GM23338 (cell line): Measurements from ENCODE around the gene CCR4. TPM values are rescaled to one million over a fixed set of nuclear protein-coding genes. Genes with fewer than 3 reads are reported as not detected.
"Not testable (repeated sequence)": the region's sequence is repeated elsewhere in the genome, so short reads cannot be mapped to it uniquely, and the experiment has no call there.

Experiments used
- ATAC-seq: fragments of 200-7000 bp; cut with Tn5 transposase; 3 replicates; pipeline ENCODE4 v1.9.1; 2020
- DNase-seq: peaks from one replicate; pipeline ENCODE4 v3.0.0-alpha.2; 2015; ENCODE audit warnings: low spot score
- H2AFZ ChIP-seq: fragments of 200-600 bp; sonication (generic); 2 replicates; pipeline ENCODE4 v1.8.0; 2016; ENCODE audit warnings: antibody characterized with exemption, mild to moderate bottlenecking, moderate library complexity
- H3F3A ChIP-seq: fragments of 200-600 bp; sonication (generic); replicated peaks from 2 replicates; pipeline ENCODE4 v1.8.0; 2017; ENCODE audit warnings: antibody characterized with exemption, mixed run types, low read depth
- H3K27ac ChIP-seq: fragments of 200-600 bp; sonication (generic); 2 replicates; pipeline ENCODE4 v1.6.1; 2016; ENCODE audit warnings: low read depth
- H3K27me3 ChIP-seq: fragments of 200-600 bp; sonication (generic); 2 replicates; pipeline ENCODE4 v1.8.0; 2016; ENCODE audit warnings: mild to moderate bottlenecking, mixed run types, moderate library complexity; ENCODE audit not compliant: insufficient read depth
- H3K36me3 ChIP-seq: fragments of 200-600 bp; sonication (generic); 2 replicates; pipeline ENCODE4 v1.8.0; 2016; ENCODE audit warnings: mild to moderate bottlenecking; ENCODE audit not compliant: insufficient read depth
- H3K4me1 ChIP-seq: fragments of 200-600 bp; sonication (generic); 2 replicates; pipeline ENCODE4 v1.8.0; 2016; ENCODE audit warnings: mild to moderate bottlenecking, moderate library complexity; ENCODE audit not compliant: insufficient read depth
- H3K4me2 ChIP-seq: fragments of 200-600 bp; sonication (generic); 2 replicates; pipeline ENCODE4 v1.7.1; 2017; ENCODE audit warnings: mixed run types
- H3K4me3 ChIP-seq: fragments of 200-600 bp; sonication (generic); 2 replicates; pipeline ENCODE4 v1.6.1; 2016; ENCODE audit warnings: mixed run types
- H3K79me2 ChIP-seq: fragments of 200-600 bp; sonication (generic); replicated peaks from 2 replicates; pipeline ENCODE4 v1.8.0; 2017; ENCODE audit warnings: mild to moderate bottlenecking; ENCODE audit not compliant: insufficient read depth
- H3K9me2 ChIP-seq: fragments of 200-600 bp; sonication (generic); 2 replicates; pipeline ENCODE4 v1.8.0; 2017; ENCODE audit not compliant: insufficient read depth
- H4K20me1 ChIP-seq: fragments of 200-600 bp; sonication (generic); replicated peaks from 2 replicates; pipeline ENCODE4 v1.8.0; 2017; ENCODE audit warnings: mild to moderate bottlenecking; ENCODE audit not compliant: insufficient read depth
- H3K27ac Mint-ChIP-seq: 2 replicates; pipeline ENCODE4 v1.8.0; 2020; ENCODE audit warnings: inconsistent platforms, mild to moderate bottlenecking, moderate library complexity, mixed read lengths
- H3K27me3 Mint-ChIP-seq: 3 replicates; pipeline ENCODE4 v1.8.0; 2022; ENCODE audit warnings: low read depth, mild to moderate bottlenecking, moderate library complexity, mixed read lengths, inconsistent platforms; ENCODE audit not compliant: insufficient read depth, poor library complexity
- H3K36me3 Mint-ChIP-seq: 3 replicates; pipeline ENCODE4 v1.8.0; 2021; ENCODE audit warnings: low read depth, mild to moderate bottlenecking, inconsistent platforms, moderate library complexity, mixed read lengths
- H3K4me1 Mint-ChIP-seq: 3 replicates; pipeline ENCODE4 v1.8.0; 2020; ENCODE audit warnings: mild to moderate bottlenecking, inconsistent platforms, mixed read lengths
- H3K4me3 Mint-ChIP-seq: 3 replicates; pipeline ENCODE4 v1.8.0; 2021; ENCODE audit warnings: moderate library complexity, mild to moderate bottlenecking, inconsistent platforms, mixed read lengths
- H3K9me3 Mint-ChIP-seq: 3 replicates; pipeline ENCODE4 v1.8.0; 2020; ENCODE audit warnings: moderate library complexity, mild to moderate bottlenecking, inconsistent platforms, mixed read lengths
- CREB1 ChIP-seq: fragments of 250-450 bp; sonication (Bioruptor Pico); IDR thresholded peaks from 2 replicates; pipeline ENCODE4 v1.5.0; 2020; ENCODE audit warnings: low read depth, mild to moderate bottlenecking, moderate library complexity
- EZH2 ChIP-seq: fragments of 200-600 bp; sonication (generic); IDR thresholded peaks from one replicate; pipeline ENCODE4 v1.8.0; 2017; ENCODE audit warnings: antibody characterized with exemption, mild to moderate bottlenecking, low read depth; ENCODE audit not compliant: unreplicated experiment
- EZH2phosphoT487 ChIP-seq: fragments of 200-600 bp; sonication (generic); IDR thresholded peaks from one replicate; pipeline ENCODE4 v1.8.1; 2018; ENCODE audit warnings: antibody characterized with exemption; ENCODE audit not compliant: unreplicated experiment
- POLR2AphosphoS5 ChIP-seq: IDR thresholded peaks from 2 replicates; pipeline ENCODE4 v1.6.1; 2016; ENCODE audit warnings: antibody characterized with exemption, low read depth
- ZNF331 ChIP-seq: fragments of 250-450 bp; sonication (Bioruptor Pico); IDR thresholded peaks from 2 replicates; pipeline ENCODE4 v1.5.0; 2020; ENCODE audit warnings: low read depth, mild to moderate bottlenecking, moderate library complexity
- polyA plus RNA-seq: library from polyadenylated mRNA; unstranded; fragments of >200 nt; fragmentation: Nextera tagmentation; extraction: Ambion mirVana; gene quantifications from 2 replicates; pipeline ENCODE4 v1.2.1, GENCODE V29; 2016
- total RNA-seq: library from RNA; depleted of rRNA; stranded (reverse); fragments of >200 nt; shearing (Covaris generic); gene quantifications from 2 replicates; pipeline ENCODE4 v1.2.3, GENCODE V29; 2014
- TF ChIP-seq, protein P1 (sequence below), 2 experiments: fragments of 200-600 bp in 1 of 2; sonication (generic) in 1 of 2; conservative IDR thresholded peaks; 2 replicates each; pipeline versions ENCODE4 v1.5.1 to v1.6.1; 2016 to 2017; ENCODE audit warnings: antibody characterized with exemption in 2 of 2, low read depth in 2 of 2, mild to moderate bottlenecking in 2 of 2, moderate library complexity in 1 of 2
- TF ChIP-seq, protein P2 (sequence below): IDR thresholded peaks from 2 replicates; pipeline ENCODE4 v1.6.1; 2016; ENCODE audit warnings: antibody characterized with exemption

The CCR4 gene
- total and polyA plus RNA-seq, 2 experiments from 2014 or later: 0.10 to 0.35 TPM

DNA sequence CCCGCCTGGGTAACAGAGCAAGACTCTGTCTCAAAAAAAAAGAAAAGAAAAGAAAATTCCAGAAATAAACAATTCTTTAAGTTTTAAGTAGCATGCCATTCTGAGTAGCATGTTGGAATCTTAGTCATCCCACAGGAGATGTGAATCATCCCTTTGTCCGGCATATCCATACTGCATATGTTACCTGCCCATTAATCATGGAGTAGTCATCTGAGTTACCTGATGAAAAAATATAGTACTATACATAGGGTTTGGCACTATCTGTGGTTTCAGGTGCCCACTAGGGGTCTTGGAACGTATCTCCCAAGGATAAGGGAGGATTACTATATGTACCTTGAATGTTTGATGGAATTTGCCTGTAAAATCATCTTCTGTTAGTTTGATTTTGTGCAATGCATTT is 6.3 kb upstream of the CCR4 start:
- no peak overlapping the region for H2AFZ ChIP-seq
- no peaks in the 10 kb centered on the region for H3K4me1 ChIP-seq
- H3K27ac ChIP-seq: no peak overlapping the region
- TF ChIP-seq, protein P1, sequence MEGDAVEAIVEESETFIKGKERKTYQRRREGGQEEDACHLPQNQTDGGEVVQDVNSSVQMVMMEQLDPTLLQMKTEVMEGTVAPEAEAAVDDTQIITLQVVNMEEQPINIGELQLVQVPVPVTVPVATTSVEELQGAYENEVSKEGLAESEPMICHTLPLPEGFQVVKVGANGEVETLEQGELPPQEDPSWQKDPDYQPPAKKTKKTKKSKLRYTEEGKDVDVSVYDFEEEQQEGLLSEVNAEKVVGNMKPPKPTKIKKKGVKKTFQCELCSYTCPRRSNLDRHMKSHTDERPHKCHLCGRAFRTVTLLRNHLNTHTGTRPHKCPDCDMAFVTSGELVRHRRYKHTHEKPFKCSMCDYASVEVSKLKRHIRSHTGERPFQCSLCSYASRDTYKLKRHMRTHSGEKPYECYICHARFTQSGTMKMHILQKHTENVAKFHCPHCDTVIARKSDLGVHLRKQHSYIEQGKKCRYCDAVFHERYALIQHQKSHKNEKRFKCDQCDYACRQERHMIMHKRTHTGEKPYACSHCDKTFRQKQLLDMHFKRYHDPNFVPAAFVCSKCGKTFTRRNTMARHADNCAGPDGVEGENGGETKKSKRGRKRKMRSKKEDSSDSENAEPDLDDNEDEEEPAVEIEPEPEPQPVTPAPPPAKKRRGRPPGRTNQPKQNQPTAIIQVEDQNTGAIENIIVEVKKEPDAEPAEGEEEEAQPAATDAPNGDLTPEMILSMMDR (conservative IDR thresholded peaks at IDR 0.05; ENCODE audit: low read depth in 2 of 2): peak; percentile 32 to 34
- no peak for TF ChIP-seq CREB1 (CRISPR knock-in tag)
- no peak for TF ChIP-seq EZH2
- TF ChIP-seq ZNF331 (CRISPR knock-in tag): no peak
- no peak overlapping the region for H3K4me2 ChIP-seq
- DNase-seq (peak; percentile 25), ATAC-seq (no peak)
- H3K9me2 ChIP-seq: no peaks in the 10 kb centered on the region
- H3K27me3 ChIP-seq: no peaks in the 10 kb centered on the region
- H4K20me1 ChIP-seq: no peaks in the 10 kb centered on the region; the same call in 1 of the 2 replicates
- Mint-ChIP-seq H3K27me3 (no peaks in the 10 kb centered on the region), H3K36me3 (peaks cover 6% of the 10 kb centered on the region; the same call in 2 of the 3 replicates), H3K9me3 (peaks cover 9% of the 10 kb centered on the region), H3K4me3 (no peak overlapping the region), H3K4me1 (no peaks in the 10 kb centered on the region), H3K27ac (no peak overlapping the region)
- peaks cover 6% of the 10 kb centered on the region for H3F3A ChIP-seq
- H3K36me3 ChIP-seq: no peaks in the 10 kb centered on the region
- H3K4me3 ChIP-seq: no peak overlapping the region
- H3K79me2 ChIP-seq: no peaks in the 10 kb centered on the region

DNA sequence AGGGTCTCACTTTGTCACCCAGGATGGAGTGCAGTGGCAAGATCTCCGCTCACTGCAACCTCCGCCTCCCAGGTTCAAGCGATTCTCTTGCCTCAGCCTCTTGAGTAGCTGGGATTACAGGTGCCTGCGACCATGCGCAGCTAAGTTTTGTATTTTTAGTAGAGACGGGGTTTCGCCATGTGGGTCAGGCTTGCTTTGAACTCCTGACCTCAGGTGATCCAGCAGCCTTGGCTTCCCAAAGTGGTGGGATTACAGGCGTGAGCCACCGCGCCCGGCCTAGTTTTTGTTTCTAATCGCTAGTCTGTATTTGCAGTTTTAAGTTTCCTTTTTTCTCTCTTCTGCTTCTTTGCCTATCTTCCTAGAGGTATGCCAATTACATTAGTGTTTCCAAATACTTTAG is 5.8 kb upstream of the CCR4 start:
- H3F3A ChIP-seq, H3K4me2 ChIP-seq, H3K9me2 ChIP-seq, H3K27ac Mint-ChIP-seq, H3K36me3 ChIP-seq, H3K27me3 ChIP-seq, H4K20me1 ChIP-seq, H3K4me3 ChIP-seq, H3K36me3 Mint-ChIP-seq, H3K9me3 Mint-ChIP-seq, ATAC-seq, H3K4me3 Mint-ChIP-seq, H3K27ac ChIP-seq, H2AFZ ChIP-seq, H3K79me2 ChIP-seq, H3K4me1 Mint-ChIP-seq, DNase-seq, H3K4me1 ChIP-seq, H3K27me3 Mint-ChIP-seq: not testable (repeated sequence)

DNA sequence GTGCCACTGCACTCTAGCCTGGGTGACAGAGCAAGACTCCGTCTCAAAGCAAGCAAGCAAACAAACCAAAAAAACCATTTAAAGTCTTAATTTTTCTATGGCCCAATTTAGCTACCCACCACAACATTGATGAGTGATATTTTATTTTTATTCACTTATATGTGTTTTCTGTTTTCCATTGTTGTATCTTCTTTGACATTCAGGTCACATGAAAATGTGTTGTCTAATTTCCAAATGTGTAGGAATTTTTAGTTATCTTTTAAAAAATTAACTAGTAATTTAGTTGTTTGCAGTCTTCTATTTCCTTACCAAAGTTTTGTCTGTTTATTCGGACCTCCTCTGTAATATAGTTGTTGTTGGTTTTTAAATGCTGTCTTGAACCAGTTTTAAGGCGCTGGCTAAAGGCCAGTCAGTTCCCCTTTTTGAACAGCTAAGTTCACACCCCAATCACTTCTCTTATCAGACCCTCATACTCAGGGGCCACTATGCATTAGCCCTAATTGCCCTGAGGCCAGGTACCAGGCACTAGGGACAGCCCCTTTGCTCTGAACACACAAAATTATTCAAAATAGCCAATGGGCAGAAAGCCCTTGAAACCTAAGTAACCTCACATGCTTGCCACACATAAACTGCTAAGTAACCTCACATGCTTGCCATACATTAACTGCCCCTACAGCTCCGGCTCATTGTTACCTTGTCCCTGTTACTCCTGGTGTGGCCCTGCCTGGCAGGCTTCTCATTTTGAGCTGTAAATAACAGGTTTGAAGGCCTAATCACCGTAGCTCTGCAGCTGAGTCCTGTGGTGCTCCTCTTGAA is 4.3 kb upstream of the CCR4 start:
- Histone ChIP-seq H3F3A (peaks cover 6% of the 10 kb centered on the region), H3K79me2 (no peaks in the 10 kb centered on the region), H3K27ac (no peak overlapping the region), H3K4me1 (no peaks in the 10 kb centered on the region), H3K4me2 (no peak overlapping the region), H3K27me3 (no peaks in the 10 kb centered on the region), H4K20me1 (no peaks in the 10 kb centered on the region; the same call in 1 of the 2 replicates), H3K4me3 (no peak overlapping the region), H3K9me2 (no peaks in the 10 kb centered on the region), H2AFZ (no peak overlapping the region), H3K36me3 (no peaks in the 10 kb centered on the region)
- Mint-ChIP-seq H3K9me3 (no peaks in the 10 kb centered on the region), H3K27me3 (no peaks in the 10 kb centered on the region), H3K27ac (no peak overlapping the region), H3K36me3 (no peaks in the 10 kb centered on the region), H3K4me1 (no peaks in the 10 kb centered on the region), H3K4me3 (no peak overlapping the region)
- TF ChIP-seq, protein P1 (conservative IDR thresholded peaks at IDR 0.05; ENCODE audit: low read depth in 2 of 2): no peak
- TF ChIP-seq POLR2AphosphoS5 (no peak), EZH2phosphoT487 (no peak)
- TF ChIP-seq, protein P2, sequence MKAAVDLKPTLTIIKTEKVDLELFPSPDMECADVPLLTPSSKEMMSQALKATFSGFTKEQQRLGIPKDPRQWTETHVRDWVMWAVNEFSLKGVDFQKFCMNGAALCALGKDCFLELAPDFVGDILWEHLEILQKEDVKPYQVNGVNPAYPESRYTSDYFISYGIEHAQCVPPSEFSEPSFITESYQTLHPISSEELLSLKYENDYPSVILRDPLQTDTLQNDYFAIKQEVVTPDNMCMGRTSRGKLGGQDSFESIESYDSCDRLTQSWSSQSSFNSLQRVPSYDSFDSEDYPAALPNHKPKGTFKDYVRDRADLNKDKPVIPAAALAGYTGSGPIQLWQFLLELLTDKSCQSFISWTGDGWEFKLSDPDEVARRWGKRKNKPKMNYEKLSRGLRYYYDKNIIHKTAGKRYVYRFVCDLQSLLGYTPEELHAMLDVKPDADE: no peak
- DNase-seq: no peak
- peak; percentile 27; the same call in 2 of the 3 replicates for ATAC-seq
